NT2/D1 (cell line): Measurements from ENCODE around the gene MFGE8.

Experiments
- DNase-seq: peaks from one replicate; pipeline ENCODE4 v3.0.0-alpha.2; 2011; ENCODE audit warnings: low read depth, low spot score
- H3K27me3 ChIP-seq: 2 replicates; pipeline ENCODE4 v1.6.0; 2011; ENCODE audit warnings: mild to moderate bottlenecking; ENCODE audit not compliant: insufficient read length, insufficient read depth
- H3K36me3 ChIP-seq: 2 replicates; pipeline ENCODE4 v1.6.1; 2011; ENCODE audit warnings: mild to moderate bottlenecking, low read length, mixed read lengths; ENCODE audit not compliant: insufficient read depth, insufficient read length
- H3K4me1 ChIP-seq: 2 replicates; pipeline ENCODE4 v1.5.1; 2011; ENCODE audit not compliant: insufficient read depth, insufficient read length
- H3K4me3 ChIP-seq: 2 replicates; pipeline ENCODE4 v1.5.1; 2011; ENCODE audit warnings: low read depth; ENCODE audit not compliant: insufficient read length
- H3K9ac ChIP-seq: 2 replicates; pipeline ENCODE4 v1.6.0; 2011; ENCODE audit warnings: low read depth; ENCODE audit not compliant: insufficient read length
- H3K9me3 ChIP-seq: 2 replicates; pipeline ENCODE4 v1.5.1; 2011; ENCODE audit warnings: mild to moderate bottlenecking, low read length; ENCODE audit not compliant: insufficient read depth
- SUZ12 ChIP-seq: IDR thresholded peaks from 2 replicates; pipeline ENCODE4 v1.6.1; 2011; ENCODE audit not compliant: insufficient read length, insufficient read depth; ENCODE audit errors: extremely low read depth
- YY1 ChIP-seq: IDR thresholded peaks from 2 replicates; pipeline ENCODE4 v1.6.1; 2011; ENCODE audit not compliant: insufficient read length, insufficient read depth
- ZNF274 ChIP-seq: IDR thresholded peaks from 2 replicates; pipeline ENCODE4 v1.6.1; 2011; ENCODE audit warnings: mild to moderate bottlenecking, low read depth, low read length

The MFGE8 gene

DNA sequence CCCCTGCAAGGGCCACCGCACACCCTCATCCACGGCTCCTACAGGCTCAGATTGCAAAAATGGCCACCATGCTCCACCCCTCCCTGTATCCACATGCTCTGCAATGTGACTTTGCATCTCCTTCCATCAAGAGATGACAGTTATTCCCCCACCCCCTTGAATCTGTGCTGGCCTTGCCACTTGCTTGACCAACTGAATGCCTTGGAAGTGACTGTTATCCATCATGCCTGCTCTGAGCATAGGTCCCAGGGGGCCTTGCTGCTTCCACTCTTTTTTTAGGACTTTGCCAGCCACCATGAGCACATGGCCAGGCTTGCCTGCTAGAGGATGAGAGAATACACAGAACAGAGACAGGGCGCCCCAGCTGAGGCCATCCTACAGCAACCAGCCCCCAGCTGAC lies 31.4 kb downstream of the MFGE8 start:
- Histone ChIP-seq H3K36me3 (peaks cover 9% of the 10 kb centered on the region), H3K9me3 (no peaks in the 10 kb centered on the region), H3K27me3 (no peaks in the 10 kb centered on the region), H3K4me3 (no peak overlapping the region), H3K9ac (no peak overlapping the region), H3K4me1 (peaks cover 7% of the 10 kb centered on the region)
- TF ChIP-seq YY1 (no peak), ZNF274 (no peak), SUZ12 (no peak)
- no peak for DNase-seq

DNA sequence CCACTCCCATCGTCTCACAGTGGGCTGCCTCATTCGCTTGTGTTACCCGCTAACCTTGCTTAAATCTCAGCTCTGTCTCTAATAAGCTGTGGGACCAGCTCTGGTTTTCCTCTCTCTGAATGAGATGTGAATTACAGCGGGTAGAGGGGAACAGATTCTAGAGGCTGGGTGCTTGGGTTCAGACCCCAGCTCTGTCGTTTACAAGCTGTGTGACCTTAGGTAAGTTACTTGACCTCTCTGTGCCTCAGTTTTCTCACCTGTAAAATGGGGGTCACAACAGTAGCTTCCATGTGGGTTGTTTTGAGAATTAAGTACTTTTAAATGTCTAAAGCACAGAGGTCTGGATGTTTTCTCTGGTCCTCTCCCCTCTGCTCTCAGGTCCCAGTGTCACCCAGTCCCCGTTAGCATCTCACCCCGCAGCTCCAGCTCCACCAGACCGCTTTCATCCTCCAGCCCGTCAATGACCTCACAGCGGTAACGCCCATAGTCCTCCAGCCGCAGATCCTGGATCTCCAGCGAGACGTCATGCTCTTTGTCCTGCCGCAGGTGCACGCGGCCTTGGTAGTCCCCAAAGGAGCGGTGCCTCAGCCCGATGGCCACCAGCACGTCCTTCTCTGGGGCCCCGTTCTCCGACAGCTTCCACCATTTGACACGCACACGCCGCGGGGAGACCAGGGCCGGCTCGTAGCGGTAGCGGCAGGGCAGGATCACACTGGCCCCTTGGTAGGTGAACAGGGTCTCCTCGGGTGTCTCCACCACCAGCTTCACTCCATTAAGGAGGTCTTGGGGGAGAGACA lies 32.0 kb downstream of the MFGE8 start:
- Histone ChIP-seq H3K4me3 (no peak overlapping the region), H3K9ac (no peak overlapping the region), H3K36me3 (peaks cover 9% of the 10 kb centered on the region), H3K27me3 (no peaks in the 10 kb centered on the region), H3K4me1 (peaks cover 8% of the 10 kb centered on the region), H3K9me3 (no peaks in the 10 kb centered on the region)
- no peak for TF ChIP-seq YY1
- no peak for TF ChIP-seq SUZ12
- no peak for TF ChIP-seq ZNF274
- DNase-seq: no peak

DNA sequence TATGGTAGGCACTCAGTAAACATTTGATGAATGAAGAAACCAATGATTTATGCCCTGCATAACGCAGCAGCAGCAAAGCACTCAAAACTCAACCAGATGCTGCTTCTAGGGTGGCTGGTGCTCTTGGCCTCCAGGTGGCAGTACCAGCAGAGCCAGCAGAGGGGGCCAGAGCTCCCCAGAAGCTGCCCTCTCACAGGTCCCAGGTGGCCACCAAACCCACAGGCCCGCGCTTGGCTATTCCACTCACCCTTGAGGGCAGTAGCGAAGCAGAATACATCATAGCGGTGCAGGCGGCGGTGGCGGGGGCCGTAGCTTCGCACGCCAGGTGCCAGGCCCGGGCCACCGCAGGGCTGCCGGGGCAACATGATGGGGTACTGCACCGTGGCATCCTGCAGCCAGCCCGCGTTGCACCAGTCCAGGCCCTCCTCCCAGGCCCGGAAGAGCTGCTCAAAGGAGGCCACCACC lies 34.4 kb downstream of the MFGE8 start:
- Histone ChIP-seq H3K4me3 (no peak overlapping the region), H3K9me3 (no peaks in the 10 kb centered on the region), H3K36me3 (peaks cover 9% of the 10 kb centered on the region), H3K9ac (no peak overlapping the region), H3K4me1 (peaks cover 8% of the 10 kb centered on the region), H3K27me3 (no peaks in the 10 kb centered on the region)
- DNase-seq: peak; percentile 49
- TF ChIP-seq SUZ12: no peak

DNA sequence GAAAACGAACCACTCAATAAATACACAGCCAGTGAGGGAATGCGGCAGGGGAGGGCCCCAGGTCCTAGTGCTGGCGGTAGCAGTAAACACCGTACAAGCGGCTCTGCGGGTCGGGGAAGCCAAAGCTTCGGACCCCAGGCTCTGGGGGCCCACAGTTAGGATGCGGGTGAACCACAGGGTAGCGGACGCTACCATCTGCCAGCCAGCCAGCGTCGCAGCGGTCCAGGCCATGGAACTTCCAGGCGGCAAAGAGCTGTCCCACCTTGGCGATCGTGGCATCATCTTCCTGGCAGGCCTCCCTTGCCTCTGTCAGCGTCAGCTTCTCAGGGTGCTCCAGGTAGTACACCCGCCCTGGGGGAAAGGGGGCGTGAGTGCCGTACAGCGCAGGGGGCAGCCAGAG lies 35.3 kb downstream of the MFGE8 start:
- H3K36me3 ChIP-seq: peaks cover 9% of the 10 kb centered on the region
- peaks cover 5% of the 10 kb centered on the region for H3K4me1 ChIP-seq
- TF ChIP-seq ZNF274: no peak
- TF ChIP-seq YY1: no peak
- TF ChIP-seq SUZ12: no peak
- no peaks in the 10 kb centered on the region for H3K9me3 ChIP-seq
- DNase-seq: no peak
- H3K9ac ChIP-seq: no peak overlapping the region
- no peaks in the 10 kb centered on the region for H3K27me3 ChIP-seq
- no peak overlapping the region for H3K4me3 ChIP-seq

DNA sequence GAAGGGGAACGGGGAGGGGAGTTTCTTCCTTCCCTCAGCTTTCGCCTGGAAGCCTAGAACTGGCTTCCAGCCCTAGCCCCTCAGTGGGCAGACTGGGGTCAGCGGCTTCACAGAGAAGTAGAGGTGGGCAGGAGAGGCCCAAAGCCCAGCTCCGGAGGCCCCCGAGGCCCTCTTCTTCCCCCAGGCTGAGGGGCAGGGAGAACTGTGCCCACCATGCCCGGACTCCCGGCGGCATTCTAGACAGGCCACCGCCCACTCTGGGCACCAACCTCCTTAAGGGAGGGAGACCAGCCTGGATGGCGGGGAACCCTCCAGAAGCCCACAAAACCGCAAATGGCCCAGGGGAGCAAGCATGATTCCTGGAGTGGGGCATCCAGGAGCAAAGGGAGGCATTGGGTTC lies 35.8 kb downstream of the MFGE8 start:
- H3K9ac ChIP-seq: no peak overlapping the region
- peaks cover 9% of the 10 kb centered on the region for H3K36me3 ChIP-seq
- DNase-seq: no peak
- H3K9me3 ChIP-seq: no peaks in the 10 kb centered on the region
- peaks cover 5% of the 10 kb centered on the region for H3K4me1 ChIP-seq
- TF ChIP-seq ZNF274: no peak
- TF ChIP-seq SUZ12: no peak
- TF ChIP-seq YY1: no peak
- H3K27me3 ChIP-seq: no peaks in the 10 kb centered on the region
- no peak overlapping the region for H3K4me3 ChIP-seq

DNA sequence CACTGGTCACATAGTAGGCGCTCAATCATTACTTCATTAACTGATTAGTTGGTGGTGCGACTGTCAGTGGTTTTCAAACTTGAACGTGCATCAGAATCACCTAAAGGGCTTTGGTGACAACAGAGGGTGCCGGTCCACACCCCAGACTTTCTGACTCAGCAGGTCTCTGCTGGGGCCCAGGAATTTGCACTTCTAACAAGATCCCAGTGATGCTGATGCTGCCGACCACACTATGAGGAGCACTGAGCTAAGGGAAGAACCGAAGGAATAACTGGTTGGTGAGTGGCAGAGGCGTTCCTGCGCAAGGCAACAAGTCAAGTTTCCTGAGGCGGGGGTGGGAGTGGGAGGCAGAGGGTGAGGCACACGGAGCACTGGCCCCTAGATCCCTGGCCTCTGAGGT lies 36.6 kb downstream of the MFGE8 start:
- no peaks in the 10 kb centered on the region for H3K9me3 ChIP-seq
- H3K4me1 ChIP-seq: peaks cover 7% of the 10 kb centered on the region
- TF ChIP-seq ZNF274 (no peak), SUZ12 (no peak), YY1 (no peak)
- peaks cover 9% of the 10 kb centered on the region for H3K36me3 ChIP-seq
- no peaks in the 10 kb centered on the region for H3K27me3 ChIP-seq
- no peak overlapping the region for H3K9ac ChIP-seq
- H3K4me3 ChIP-seq: no peak overlapping the region
- DNase-seq: no peak

DNA sequence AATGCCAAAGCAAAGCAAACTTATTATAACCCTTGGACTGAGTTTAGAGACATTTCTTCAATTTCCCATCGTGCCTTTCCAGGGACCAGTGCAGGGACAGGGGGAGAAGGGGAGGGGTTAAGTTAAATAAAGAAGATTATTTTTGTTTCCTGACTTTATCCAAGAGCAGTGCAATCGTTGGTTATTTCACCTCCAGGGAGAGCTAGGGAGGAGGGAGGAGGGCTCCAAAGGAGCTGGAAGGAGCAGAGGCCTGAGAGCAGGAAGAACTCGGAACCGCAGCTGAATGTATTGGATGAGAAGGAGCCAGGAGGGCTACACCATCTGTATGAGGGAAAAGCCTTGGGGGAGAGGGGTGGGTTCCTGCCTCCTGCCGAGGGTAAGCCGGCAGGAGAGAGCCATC lies 38.5 kb downstream of the MFGE8 start:
- Histone ChIP-seq H3K4me3 (no peak overlapping the region), H3K36me3 (peaks cover 6% of the 10 kb centered on the region), H3K27me3 (no peaks in the 10 kb centered on the region), H3K4me1 (peaks cover 11% of the 10 kb centered on the region), H3K9me3 (peaks cover 7% of the 10 kb centered on the region; the same call in 1 of the 2 replicates), H3K9ac (no peak overlapping the region)
- DNase-seq: no peak
- no peak for TF ChIP-seq YY1
- TF ChIP-seq SUZ12: no peak
- no peak for TF ChIP-seq ZNF274
